Neural cell (in vitro differentiated cells): ENCODE data around the gene SLCO4A1.

Source experiments
- EP300 ChIP-seq: fragments of 450-650 bp; conservative IDR thresholded peaks from 2 replicates; pipeline ENCODE4 v1.6.1; 2014; ENCODE audit warnings: antibody characterized with exemption, mild to moderate bottlenecking, moderate library complexity; ENCODE audit not compliant: poor library complexity, severe bottlenecking
- EZH2 ChIP-seq: fragments of 200-600, 300-800 bp; shearing (Covaris generic), sonication (generic); IDR thresholded peaks from 2 replicates; pipeline ENCODE4 v1.6.1; 2014; ENCODE audit warnings: antibody characterized with exemption, low read length, borderline replicate concordance, mild to moderate bottlenecking; ENCODE audit not compliant: insufficient read depth, poor library complexity, severe bottlenecking
- MXI1 ChIP-seq: fragments of 450-650 bp; conservative IDR thresholded peaks from 2 replicates; pipeline ENCODE4 v1.6.1; 2014; ENCODE audit warnings: antibody characterized with exemption, mild to moderate bottlenecking; ENCODE audit not compliant: poor library complexity, severe bottlenecking
- POLR2AphosphoS5 ChIP-seq: IDR thresholded peaks from 2 replicates; pipeline ENCODE4 v1.6.1; 2012
- SMC3 ChIP-seq: fragments of 450-650 bp; conservative IDR thresholded peaks from 2 replicates; pipeline ENCODE4 v1.6.1; 2014; ENCODE audit warnings: antibody characterized with exemption, mild to moderate bottlenecking, moderate library complexity; ENCODE audit not compliant: poor library complexity
- TF ChIP-seq, protein P1 (sequence below): fragments of 450-650 bp; IDR thresholded peaks from 2 replicates; pipeline ENCODE4 v1.5.1; 2014; ENCODE audit warnings: antibody characterized with exemption, mild to moderate bottlenecking, moderate library complexity; ENCODE audit not compliant: poor library complexity, severe bottlenecking
- TF ChIP-seq, protein P2 (sequence below): IDR thresholded peaks from 2 replicates; pipeline ENCODE4 v1.6.1; 2012; ENCODE audit warnings: borderline replicate concordance

- TF ChIP-seq, protein P1, sequence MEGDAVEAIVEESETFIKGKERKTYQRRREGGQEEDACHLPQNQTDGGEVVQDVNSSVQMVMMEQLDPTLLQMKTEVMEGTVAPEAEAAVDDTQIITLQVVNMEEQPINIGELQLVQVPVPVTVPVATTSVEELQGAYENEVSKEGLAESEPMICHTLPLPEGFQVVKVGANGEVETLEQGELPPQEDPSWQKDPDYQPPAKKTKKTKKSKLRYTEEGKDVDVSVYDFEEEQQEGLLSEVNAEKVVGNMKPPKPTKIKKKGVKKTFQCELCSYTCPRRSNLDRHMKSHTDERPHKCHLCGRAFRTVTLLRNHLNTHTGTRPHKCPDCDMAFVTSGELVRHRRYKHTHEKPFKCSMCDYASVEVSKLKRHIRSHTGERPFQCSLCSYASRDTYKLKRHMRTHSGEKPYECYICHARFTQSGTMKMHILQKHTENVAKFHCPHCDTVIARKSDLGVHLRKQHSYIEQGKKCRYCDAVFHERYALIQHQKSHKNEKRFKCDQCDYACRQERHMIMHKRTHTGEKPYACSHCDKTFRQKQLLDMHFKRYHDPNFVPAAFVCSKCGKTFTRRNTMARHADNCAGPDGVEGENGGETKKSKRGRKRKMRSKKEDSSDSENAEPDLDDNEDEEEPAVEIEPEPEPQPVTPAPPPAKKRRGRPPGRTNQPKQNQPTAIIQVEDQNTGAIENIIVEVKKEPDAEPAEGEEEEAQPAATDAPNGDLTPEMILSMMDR, result no peak
- TF ChIP-seq, protein P2, sequence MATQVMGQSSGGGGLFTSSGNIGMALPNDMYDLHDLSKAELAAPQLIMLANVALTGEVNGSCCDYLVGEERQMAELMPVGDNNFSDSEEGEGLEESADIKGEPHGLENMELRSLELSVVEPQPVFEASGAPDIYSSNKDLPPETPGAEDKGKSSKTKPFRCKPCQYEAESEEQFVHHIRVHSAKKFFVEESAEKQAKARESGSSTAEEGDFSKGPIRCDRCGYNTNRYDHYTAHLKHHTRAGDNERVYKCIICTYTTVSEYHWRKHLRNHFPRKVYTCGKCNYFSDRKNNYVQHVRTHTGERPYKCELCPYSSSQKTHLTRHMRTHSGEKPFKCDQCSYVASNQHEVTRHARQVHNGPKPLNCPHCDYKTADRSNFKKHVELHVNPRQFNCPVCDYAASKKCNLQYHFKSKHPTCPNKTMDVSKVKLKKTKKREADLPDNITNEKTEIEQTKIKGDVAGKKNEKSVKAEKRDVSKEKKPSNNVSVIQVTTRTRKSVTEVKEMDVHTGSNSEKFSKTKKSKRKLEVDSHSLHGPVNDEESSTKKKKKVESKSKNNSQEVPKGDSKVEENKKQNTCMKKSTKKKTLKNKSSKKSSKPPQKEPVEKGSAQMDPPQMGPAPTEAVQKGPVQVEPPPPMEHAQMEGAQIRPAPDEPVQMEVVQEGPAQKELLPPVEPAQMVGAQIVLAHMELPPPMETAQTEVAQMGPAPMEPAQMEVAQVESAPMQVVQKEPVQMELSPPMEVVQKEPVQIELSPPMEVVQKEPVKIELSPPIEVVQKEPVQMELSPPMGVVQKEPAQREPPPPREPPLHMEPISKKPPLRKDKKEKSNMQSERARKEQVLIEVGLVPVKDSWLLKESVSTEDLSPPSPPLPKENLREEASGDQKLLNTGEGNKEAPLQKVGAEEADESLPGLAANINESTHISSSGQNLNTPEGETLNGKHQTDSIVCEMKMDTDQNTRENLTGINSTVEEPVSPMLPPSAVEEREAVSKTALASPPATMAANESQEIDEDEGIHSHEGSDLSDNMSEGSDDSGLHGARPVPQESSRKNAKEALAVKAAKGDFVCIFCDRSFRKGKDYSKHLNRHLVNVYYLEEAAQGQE, result no peak
- TF ChIP-seq POLR2AphosphoS5, result no peak
- no peak for TF ChIP-seq MXI1
- no peak for TF ChIP-seq SMC3
- no peak for TF ChIP-seq EZH2
- no peak for TF ChIP-seq EP300
Measured at GRCh38 chr20:62684981-62685380, 42.7 kb downstream of the SLCO4A1 start.
